Right cardiac atrium (tissue), 5 donors: ENCODE measurements around the gene NOP16. TPM values are rescaled to one million over a fixed set of nuclear protein-coding genes. Genes with fewer than 3 reads are reported as not detected.

Experiments used
- ATAC-seq, 2 donors: fragments of 200-7000 bp; cut with Tn5 transposase; one replicate each; pipeline versions ENCODE4 v1.8.0 to v1.9.1; 2020; ENCODE audit warnings: moderate library complexity in 2 of 2, mild to moderate bottlenecking in 1 of 2
- DNase-seq, 3 donors: peaks; one replicate each; pipeline ENCODE4 v3.0.0-alpha.2; 2020
- H3K27ac ChIP-seq: one replicate; pipeline ENCODE4 v1.5.1; 2013; ENCODE audit warnings: mild to moderate bottlenecking, low read length, control low read depth, moderate library complexity
- H3K27me3 ChIP-seq: one replicate; pipeline ENCODE4 v1.6.1; 2013; ENCODE audit not compliant: control insufficient read depth, insufficient read depth
- H3K4me1 ChIP-seq: one replicate; pipeline ENCODE4 v1.6.1; 2013; ENCODE audit warnings: low read length; ENCODE audit not compliant: control insufficient read depth, insufficient read depth
- H3K4me3 ChIP-seq: one replicate; pipeline ENCODE4 v1.5.1; 2013; ENCODE audit warnings: low read length, control low read depth
- H3K9me3 ChIP-seq: one replicate; pipeline ENCODE4 v1.6.1; 2013; ENCODE audit warnings: low read length; ENCODE audit not compliant: control insufficient read depth
- WGBS: extraction: QIAGEN DNeasy Blood & Tissue Kit; methylation state at CpG from one replicate; pipeline ENCODE4 v1.1.7; 2013; 5-methylcytosine and 5-hydroxymethylcytosine counted together
- intact Hi-C, 4 donors: fragments of 100-400 bp; cut with DNase I; formaldehyde crosslinking; loops; one replicate each; pipeline versions ENCODE4 v1.11.0 to v1.14.0; 2022 to 2023
- long read RNA-seq, 4 donors: library from polyadenylated mRNA; unstranded; transcript quantifications; one replicate each; pipeline ENCODE4 v2.0.0, GENCODE V29; 2020 to 2021
- polyA plus RNA-seq: library from polyadenylated mRNA; stranded (reverse); fragments of 200-250 nt; gene quantifications from one replicate; pipeline ENCODE4 v1.2.3, GENCODE V29; 2013
- total RNA-seq, 4 donors: library from RNA; stranded (reverse); fragmentation: NEBNext Ultra II Directional; extraction: Animal tissue kit (Norgen Biotek cat#: 25700); gene quantifications; one replicate each; pipeline ENCODE4 v1.2.1, GENCODE V29; 2021
- donor health status: healthy with polysubstance abuse.
- donor health status: DM: no; HTN: yes; CAD: no.
- donor health status: DM: no; HTN: no; CAD: no.
- donor health status: DM: no; HTN: yes; CAD: no; lungs with severe emphysema.
- donor health status: DM: yes; HTN: yes; CAD: no.

Gene NOP16
- total RNA-seq (10 to 100 TPM; 16.6 to 23.3 (median 17.9) TPM), polyA plus RNA-seq (28.8 TPM)
- long read RNA-seq, donor 1, transcript NOP16-207 (5 exons, 1,258 nt): major isoform, 12 of 19 reads
- long read RNA-seq, donor 1, partial matches to known transcripts: 2 of 19 reads
- long read RNA-seq, donor 1, other reads (novel, unspliced or antisense): 1 of 19 reads
- long read RNA-seq, donor 2, partial matches to known transcripts: 0 of 6 reads
- long read RNA-seq, donor 2, other reads (novel, unspliced or antisense): 0 of 6 reads
- long read RNA-seq, donor 3, transcript NOP16-207 (5 exons, 1,258 nt): major isoform, 11 of 18 reads
- long read RNA-seq, donor 3, partial matches to known transcripts: 0 of 18 reads
- long read RNA-seq, donor 3, other reads (novel, unspliced or antisense): 4 of 18 reads
- long read RNA-seq, donor 4, transcript NOP16-207 (5 exons, 1,258 nt): major isoform, 5 of 6 reads
- long read RNA-seq, donor 4, partial matches to known transcripts: 0 of 6 reads
- long read RNA-seq, donor 4, other reads (novel, unspliced or antisense): 1 of 6 reads

GRCh38 chr5:176388444-176389134 lies at the start of gene NOP16, which contains the start of gene HIGD2A:
Gene NOP16, minus strand, starts transcription at chr5:176388598. Its CDS starts 59 bp downstream, at chr5:176388539.
Gene HIGD2A, plus strand, starts transcription at chr5:176388751. Its CDS starts 69 bp downstream, at chr5:176388820.
- no peaks in the 10 kb centered on the region for H3K27me3 ChIP-seq
- peak; percentile 96 for ATAC-seq
- peak; percentile 99 to 100 (median 100) for DNase-seq
- peaks cover 2% of the 10 kb centered on the region for H3K4me1 ChIP-seq
- H3K9me3 ChIP-seq: no peaks in the 10 kb centered on the region
- H3K4me3 ChIP-seq: peak within 1 kb of the TSS; percentile 76
- WGBS: under 1% methylated on average over 47 of the region's 47 CpGs
- H3K27ac ChIP-seq: peak within 1 kb of the TSS; percentile 94
- intact Hi-C loops: no loop called here

- no peak overlapping the region for H3K4me3 ChIP-seq
- no peak overlapping the region for H3K27ac ChIP-seq
- no peak for DNase-seq
- 48% methylated on average over 5 of the region's 5 CpGs for WGBS
- ATAC-seq: peak in 1 of 2 donors; percentile 64
- intact Hi-C loops: no loop called here
- H3K4me1 ChIP-seq: no peaks in the 10 kb centered on the region
- no peaks in the 10 kb centered on the region for H3K9me3 ChIP-seq
- no peaks in the 10 kb centered on the region for H3K27me3 ChIP-seq
These were observed 48.3 kb upstream of the NOP16 start for GRCh38 chr5:176436656-176437055.

GRCh38 chr5:176432707-176433106 lies 44.3 kb upstream of the NOP16 start:
- H3K4me1 ChIP-seq: no peaks in the 10 kb centered on the region
- intact Hi-C loops: no loop called here
- no peak overlapping the region for H3K4me3 ChIP-seq
- DNase-seq (no peak), ATAC-seq (no peak)
- H3K27ac ChIP-seq: no peak overlapping the region
- no peaks in the 10 kb centered on the region for H3K9me3 ChIP-seq
- H3K27me3 ChIP-seq: no peaks in the 10 kb centered on the region
- WGBS: 93% methylated on average over 4 of the region's 5 CpGs

GRCh38 chr5:176429972-176430371 lies 41.6 kb upstream of the NOP16 start:
- no peaks in the 10 kb centered on the region for H3K4me1 ChIP-seq
- intact Hi-C loops: no loop called here
- no peak overlapping the region for H3K27ac ChIP-seq
- H3K4me3 ChIP-seq: no peak overlapping the region
- DNase-seq: no peak
- ATAC-seq: no peak
- no peaks in the 10 kb centered on the region for H3K27me3 ChIP-seq
- 59% methylated on average over 4 of the region's 4 CpGs for WGBS
- H3K9me3 ChIP-seq: no peaks in the 10 kb centered on the region

GRCh38 chr5:176427971-176428370 lies 39.6 kb upstream of the NOP16 start:
- Histone ChIP-seq H3K4me3 (no peak overlapping the region), H3K4me1 (no peaks in the 10 kb centered on the region), H3K27me3 (no peaks in the 10 kb centered on the region), H3K27ac (no peak overlapping the region), H3K9me3 (no peaks in the 10 kb centered on the region)
- WGBS: 72% methylated on average over 4 of the region's 4 CpGs
- intact Hi-C loops: no loop called here
- ATAC-seq (no peak), DNase-seq (no peak)

GRCh38 chr5:176426876-176427275 lies 38.5 kb upstream of the NOP16 start:
- Histone ChIP-seq H3K27me3 (no peaks in the 10 kb centered on the region), H3K4me1 (no peaks in the 10 kb centered on the region), H3K9me3 (no peaks in the 10 kb centered on the region), H3K4me3 (no peak overlapping the region), H3K27ac (no peak overlapping the region)
- 79% methylated on average over 1 of the region's 1 CpG for WGBS
- intact Hi-C loops: no loop called here
- no peak for DNase-seq
- no peak for ATAC-seq

GRCh38 chr5:176425791-176426190 lies 37.4 kb upstream of the NOP16 start:
- H3K4me1 ChIP-seq: no peaks in the 10 kb centered on the region
- H3K27ac ChIP-seq: no peak overlapping the region
- WGBS: 91% methylated on average over 1 of the region's 1 CpG
- ATAC-seq: no peak
- DNase-seq: no peak
- no peak overlapping the region for H3K4me3 ChIP-seq
- H3K9me3 ChIP-seq: no peaks in the 10 kb centered on the region
- no peaks in the 10 kb centered on the region for H3K27me3 ChIP-seq
- intact Hi-C loops: no loop called here

- Histone ChIP-seq H3K9me3 (no peaks in the 10 kb centered on the region), H3K27ac (no peak overlapping the region), H3K4me3 (no peak overlapping the region), H3K4me1 (no peaks in the 10 kb centered on the region), H3K27me3 (no peaks in the 10 kb centered on the region)
- 96% methylated on average over 1 of the region's 1 CpG for WGBS
- ATAC-seq (no peak), DNase-seq (no peak)
- intact Hi-C loops: no loop called here
These were observed 36.7 kb upstream of the NOP16 start for GRCh38 chr5:176425138-176425537.

- Histone ChIP-seq H3K4me1 (no peaks in the 10 kb centered on the region), H3K4me3 (no peak overlapping the region), H3K27me3 (no peaks in the 10 kb centered on the region), H3K9me3 (no peaks in the 10 kb centered on the region), H3K27ac (no peak overlapping the region)
- ATAC-seq (peak in 1 of 2 donors; percentile 65), DNase-seq (no peak)
- WGBS: 73% methylated on average over 3 of the region's 3 CpGs
- intact Hi-C loops: no loop called here
These were observed 35.8 kb upstream of the NOP16 start for GRCh38 chr5:176424181-176424580.

GRCh38 chr5:176420972-176421544 lies 32.7 kb upstream of the NOP16 start:
- Histone ChIP-seq H3K4me1 (no peaks in the 10 kb centered on the region), H3K27ac (no peak overlapping the region), H3K9me3 (no peaks in the 10 kb centered on the region), H3K27me3 (no peaks in the 10 kb centered on the region), H3K4me3 (no peak overlapping the region)
- no peak for ATAC-seq
- no peak for DNase-seq
- WGBS: 57% methylated on average over 2 of the region's 2 CpGs
- intact Hi-C loops: no loop called here

- intact Hi-C loops: no loop called here
- no peak for ATAC-seq
These were observed 31.7 kb upstream of the NOP16 start for GRCh38 chr5:176420086-176420485.

More at GRCh38 chr5:176420086-176420485, 31.7 kb upstream of the NOP16 start:
- no peaks in the 10 kb centered on the region for H3K27me3 ChIP-seq
- H3K27ac ChIP-seq: no peak overlapping the region
- no peak overlapping the region for H3K4me3 ChIP-seq
- no peaks in the 10 kb centered on the region for H3K9me3 ChIP-seq
- no peaks in the 10 kb centered on the region for H3K4me1 ChIP-seq
- WGBS: 87% methylated on average over 5 of the region's 5 CpGs
- no peak for DNase-seq
